Stimulated activated CD4-positive, alpha-beta T cell treated with anti-CD3 and anti-CD28 coated beads, TNF-alpha, amount 100 ng/mL, for 24 hours (primary cell): ENCODE results near the gene PLD6.
A peak's percentile ranks its signal among the peaks of the same experiment; 100 is the strongest.
"Not testable (repeated sequence)": the region's sequence is repeated elsewhere in the genome, so short reads cannot be mapped to it uniquely, and the experiment has no call there.

Source experiments
- DNase-seq, 3 experiments: peaks; one replicate each; pipeline ENCODE4 v3.0.0-alpha.2; 2020; ENCODE audit warnings: low read depth in 3 of 3

PLD6 gene

DNA sequence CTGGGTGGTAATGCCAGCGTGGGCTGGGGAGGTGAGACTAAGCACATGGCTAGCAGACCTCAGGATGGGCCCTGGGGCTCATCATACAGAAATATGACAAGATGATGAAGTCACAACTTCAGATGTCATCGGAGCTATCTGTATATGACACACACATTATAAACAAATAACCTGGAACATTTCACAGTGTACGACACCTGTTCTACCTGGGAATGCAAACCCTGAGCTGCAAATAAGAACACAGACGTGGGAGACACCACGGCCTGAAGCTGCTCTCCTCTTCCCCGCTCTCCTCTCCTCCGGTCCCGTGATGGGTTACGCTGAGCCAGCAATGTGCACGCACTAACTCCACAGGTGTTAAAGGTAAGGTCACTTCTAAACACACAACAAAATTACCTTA lies 4.9 kb downstream of the PLD6 start:
- DNase-seq, result no peak

DNA sequence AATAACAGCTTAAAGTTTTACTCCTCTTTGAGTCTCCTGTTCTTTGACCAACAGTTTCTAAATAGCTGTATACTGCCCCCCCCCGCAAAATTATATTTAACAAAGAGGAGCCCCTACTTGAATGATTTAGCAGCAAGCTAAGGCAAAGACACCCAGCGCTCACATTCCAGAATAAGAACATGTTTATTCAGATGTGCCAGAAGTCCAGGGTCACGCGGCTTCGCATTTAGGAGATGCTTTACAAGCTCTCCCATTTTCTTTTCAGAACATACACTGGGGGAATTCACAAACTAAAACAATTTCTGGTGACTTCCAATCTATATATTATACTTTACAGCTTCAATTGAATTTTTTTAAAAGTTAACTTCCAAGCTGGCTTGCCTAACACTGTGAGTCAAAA lies 5.3 kb downstream of the PLD6 start:
- no peak for DNase-seq

DNA sequence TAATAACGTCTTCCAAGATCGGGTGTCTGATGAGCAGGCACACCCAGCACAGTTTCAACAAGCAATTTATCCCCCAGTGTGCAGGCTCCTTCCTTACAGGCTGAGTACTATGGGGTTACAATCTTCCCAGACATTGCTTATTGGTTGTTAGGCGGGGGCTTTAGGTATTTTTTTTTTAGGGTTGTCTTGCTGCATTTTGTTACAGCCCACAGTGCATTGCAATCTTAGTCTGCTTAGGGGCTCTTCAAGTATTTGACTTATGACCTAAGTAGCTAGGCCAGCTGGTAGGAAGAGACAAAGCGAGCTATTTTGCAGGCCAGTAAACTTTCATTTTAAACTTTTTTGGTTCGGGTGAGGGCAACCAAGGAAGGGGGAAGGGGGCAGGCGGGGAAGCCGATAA lies 5.8 kb downstream of the PLD6 start:
- DNase-seq, result no peak

DNA sequence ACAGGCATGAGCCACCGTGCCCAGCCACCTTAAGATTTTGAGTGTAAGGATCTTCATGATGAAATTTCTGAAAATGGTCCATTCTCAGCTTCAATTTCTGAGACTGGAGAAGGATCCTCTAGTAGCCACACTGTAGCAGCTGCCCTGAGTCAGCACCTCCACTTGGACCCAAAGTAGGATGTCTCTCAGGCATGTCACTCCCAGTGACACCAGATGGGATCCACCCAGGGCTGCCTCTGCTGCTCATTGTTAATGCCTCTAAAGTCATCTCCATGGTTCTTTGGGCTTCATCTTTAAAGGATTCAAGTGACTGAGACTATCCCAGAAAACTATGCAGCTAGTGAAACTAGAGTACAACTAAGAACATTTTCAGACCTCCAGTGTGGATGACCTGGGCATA lies 7.9 kb downstream of the PLD6 start:
- DNase-seq, result no peak

DNA sequence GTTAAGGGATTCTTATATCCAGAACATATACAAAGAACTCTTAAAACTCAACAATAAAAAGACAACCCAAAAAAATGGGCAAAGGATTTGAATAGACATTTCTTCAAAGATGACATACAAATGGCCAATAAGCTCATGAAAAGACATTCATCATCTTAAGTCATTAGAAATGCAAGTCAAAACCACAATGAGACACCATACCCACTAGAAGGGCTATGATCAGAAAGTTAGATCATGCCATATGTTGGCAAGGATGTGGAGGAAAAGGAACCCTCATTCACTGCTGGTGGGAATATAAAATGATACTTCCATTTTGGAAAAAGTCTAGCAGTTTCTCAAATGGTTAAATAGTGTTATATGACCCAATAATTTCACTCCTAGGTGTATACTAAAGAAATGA lies 9.4 kb downstream of the PLD6 start:
- DNase-seq, result no peak

DNA sequence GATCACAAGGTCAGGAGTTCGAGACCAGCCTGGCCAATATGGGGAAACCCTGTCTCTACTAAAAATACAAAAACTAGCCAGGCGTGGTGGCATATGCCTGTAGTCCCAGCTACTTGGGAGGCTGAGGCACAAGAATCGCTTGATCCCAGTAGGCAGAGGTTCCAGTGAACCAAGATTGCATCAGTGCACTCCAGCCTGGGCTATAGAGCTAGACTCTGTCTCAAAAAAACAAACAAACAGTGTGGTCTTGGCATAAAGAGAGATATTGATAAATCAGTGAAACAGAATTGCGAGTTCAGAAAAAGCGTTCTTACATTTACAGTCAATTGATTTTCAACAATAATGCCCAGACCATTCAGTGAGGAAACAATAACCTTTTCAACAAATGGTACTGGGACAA lies 10.7 kb downstream of the PLD6 start:
- not testable (repeated sequence) for DNase-seq

DNA sequence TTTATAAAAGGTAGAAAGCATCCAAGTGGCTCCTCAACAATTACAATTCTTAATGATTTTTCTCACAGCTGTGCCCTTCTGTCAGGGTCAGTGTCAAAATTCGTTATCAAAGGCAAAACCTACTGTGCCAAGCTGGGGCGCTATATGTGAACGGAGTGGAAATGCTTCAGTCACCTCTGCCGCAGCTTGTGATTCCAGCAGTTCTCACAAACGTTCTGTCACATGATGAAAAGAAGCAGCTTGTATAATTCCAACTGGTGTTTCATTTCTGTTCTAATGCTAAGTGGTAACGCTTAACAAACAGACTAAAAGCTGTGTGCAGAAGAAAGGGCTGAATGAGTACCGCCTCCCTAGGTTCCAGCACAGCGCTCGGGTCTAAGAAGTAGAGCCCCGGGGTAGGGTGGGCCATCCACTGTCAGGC lies 14.2 kb downstream of the PLD6 start:
- no peak for DNase-seq

DNA sequence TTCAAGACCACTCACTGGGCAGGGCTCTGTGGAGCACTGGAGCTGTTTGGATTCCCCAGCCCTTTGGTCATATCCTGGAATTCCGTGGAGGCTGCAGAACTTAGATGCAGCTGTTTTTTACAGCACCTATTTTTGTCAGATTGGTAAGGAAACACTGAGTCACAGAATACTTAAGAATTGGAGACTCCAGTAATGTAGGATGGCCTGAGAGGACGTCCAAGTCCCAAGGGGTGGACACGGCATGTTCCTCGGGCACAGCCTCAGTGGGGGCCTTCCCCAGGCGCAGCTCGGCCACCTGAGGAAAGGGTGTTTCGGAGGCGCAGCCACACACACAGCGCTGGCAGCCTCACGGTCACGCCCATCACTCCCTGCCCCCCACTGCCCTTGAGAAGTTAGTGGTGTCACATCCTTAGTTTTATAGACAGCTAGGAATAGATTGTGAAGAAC lies 14.8 kb downstream of the PLD6 start:
- DNase-seq, result no peak

DNA sequence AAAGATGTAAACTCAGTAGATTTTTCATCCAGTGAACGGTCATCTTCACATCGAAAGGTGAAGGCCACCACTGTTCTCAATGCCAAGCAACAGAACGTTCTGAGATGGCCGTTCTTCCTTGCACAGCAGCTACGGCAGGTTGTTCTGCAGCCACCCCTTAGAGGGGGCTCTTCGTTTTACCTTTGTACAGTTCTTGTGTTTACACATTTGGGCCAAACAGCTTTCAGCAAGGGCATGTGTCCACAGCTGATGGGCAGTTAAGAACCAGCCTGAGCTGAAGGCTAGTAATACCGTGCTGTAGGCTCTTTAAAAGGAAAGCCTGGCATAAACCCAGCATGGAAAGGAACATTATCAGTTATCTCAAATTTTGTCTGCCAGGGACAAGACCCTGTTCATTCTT lies 15.9 kb downstream of the PLD6 start:
- DNase-seq, result no peak

DNA sequence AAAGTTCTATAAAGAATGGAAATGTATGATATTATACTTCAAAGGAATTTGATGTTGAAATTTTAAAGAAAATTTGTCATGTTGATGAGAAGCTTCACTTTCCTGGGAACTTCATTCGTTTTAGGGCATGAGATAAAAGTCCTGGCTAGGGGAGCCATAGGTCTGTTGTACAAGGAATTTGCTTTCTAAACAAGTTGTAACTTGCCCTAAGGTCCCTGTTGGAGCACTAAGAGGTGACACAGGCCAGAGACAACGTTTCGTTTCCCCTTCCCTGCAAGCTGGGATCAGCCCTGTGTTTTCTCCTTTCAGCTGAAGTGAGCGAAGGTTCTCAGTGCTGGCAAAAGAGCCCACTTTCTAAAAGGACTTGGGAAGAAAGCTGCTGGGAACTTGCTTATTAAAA lies 16.6 kb downstream of the PLD6 start:
- DNase-seq, result no peak

DNA sequence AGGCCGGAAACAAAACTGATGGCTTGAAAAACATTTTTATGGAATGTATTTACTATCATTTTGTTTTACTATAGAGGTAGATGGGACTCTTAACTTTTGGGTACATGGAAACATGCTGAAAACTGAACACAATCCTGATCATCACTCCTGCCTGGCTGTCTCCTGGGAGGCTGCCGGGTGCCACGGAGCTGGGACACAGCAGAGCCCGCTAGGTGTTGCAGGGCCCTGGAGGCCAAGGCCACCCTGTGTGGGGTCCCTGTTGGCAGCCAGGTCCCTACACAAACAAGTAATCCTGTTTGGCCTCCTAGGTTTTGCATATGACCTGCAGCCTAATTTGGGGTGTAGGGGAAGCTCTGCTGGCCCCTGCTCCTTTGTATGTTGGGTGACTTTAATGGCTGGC lies 17.5 kb downstream of the PLD6 start:
- DNase-seq, result no peak

DNA sequence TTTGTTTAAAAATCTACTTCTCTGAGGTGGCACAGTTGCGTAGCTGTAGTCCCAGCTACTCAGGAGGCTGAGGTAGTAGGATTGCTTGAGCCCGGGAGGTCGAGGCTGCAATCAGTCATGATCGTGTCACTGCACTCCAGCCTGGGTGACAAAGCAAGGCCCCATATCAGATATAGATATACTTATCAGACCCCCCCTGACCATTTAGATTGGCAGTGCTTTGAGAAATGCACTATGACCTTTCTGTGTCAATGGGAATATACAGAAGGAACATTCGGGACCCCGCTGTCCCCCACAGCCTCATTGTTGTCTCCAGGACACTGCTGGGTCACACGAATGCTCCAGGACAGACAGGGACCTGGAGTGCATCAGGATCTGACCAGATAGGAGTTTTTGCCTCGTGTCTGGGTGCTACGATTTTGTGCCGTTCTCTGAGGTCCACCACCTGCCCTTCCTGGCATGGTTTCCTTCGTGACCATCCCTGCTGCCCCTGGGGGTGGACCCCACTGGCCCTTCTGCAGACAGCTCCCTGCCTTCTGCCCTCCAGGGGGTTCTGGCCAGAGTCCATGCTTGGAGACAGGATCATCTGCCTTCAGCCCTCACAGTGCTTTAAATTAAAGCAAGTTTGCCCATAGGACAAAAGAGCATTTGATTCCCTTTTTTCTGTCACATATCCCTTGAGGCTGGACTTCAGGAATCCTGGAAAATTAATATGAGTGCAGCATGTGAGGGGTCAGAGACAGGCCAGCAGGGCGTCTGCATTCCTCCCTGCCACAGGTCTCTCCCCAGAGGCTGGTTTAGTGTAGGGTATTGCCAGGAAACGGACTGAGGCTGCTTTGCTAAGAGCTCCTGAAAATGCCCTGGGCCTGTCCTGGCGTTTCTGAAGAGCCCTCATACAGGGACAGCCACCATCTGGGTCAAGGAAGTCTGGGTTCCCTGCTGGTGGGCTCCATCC lies 19.3 kb downstream of the PLD6 start:
- no peak for DNase-seq

DNA sequence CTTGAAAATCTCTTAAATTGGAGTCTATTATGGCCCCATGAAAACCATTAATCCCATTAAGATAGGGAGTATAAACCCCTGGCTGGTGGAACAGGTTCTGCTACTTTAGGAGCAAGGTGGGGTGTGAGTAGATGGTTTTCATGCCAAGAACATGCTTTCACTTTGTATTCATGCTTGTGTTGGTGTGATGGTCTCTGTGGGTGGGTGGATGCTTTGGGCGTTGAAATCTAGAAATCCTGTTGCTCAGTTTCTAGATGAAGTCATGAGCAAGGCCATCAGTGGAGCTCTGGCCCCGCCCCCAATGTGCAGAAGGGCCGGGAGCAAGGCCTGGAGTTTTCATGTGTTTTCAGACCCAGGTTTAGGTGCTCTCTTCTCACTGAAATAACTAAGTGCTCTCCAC lies 20.1 kb downstream of the PLD6 start:
- DNase-seq, result peak; percentile 26 to 58 (median 36)

DNA sequence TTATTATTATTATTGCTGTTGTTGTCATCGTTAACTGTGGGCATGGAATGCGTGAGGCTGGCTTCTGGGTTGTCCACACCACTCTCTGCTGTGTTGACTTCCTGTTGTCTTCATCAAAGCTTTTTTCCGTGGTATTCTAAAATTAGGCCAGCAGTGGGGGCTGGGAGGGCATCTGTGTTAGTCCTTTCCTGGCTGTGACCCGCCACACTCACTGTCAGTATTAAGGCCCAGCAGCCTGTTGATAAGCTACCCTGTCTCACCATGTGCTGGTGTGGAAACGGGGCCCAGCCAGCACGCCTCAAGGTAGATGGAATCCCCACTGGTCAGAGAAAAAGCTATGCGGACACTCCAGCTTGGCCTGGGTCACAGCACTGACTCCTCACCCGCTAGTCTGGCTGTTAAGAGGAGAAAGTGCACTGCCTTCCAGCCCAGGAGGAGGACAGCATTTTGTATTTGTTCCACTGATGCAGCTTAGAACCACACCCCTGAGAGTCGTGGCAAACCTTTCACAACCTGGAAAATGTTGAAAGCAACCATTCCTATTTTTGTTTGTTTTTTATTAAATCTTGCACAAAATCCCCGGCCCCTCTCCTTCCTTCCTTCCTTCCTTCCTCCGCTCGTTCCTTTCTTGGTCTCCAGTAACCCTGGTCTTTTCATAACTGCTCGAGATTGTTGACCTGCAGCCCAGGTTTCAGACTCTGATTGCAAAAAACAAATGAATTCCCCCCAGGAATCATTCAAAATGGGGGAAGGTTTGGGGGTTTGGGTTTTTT lies 21.0 kb downstream of the PLD6 start:
- not testable (repeated sequence) for DNase-seq

DNA sequence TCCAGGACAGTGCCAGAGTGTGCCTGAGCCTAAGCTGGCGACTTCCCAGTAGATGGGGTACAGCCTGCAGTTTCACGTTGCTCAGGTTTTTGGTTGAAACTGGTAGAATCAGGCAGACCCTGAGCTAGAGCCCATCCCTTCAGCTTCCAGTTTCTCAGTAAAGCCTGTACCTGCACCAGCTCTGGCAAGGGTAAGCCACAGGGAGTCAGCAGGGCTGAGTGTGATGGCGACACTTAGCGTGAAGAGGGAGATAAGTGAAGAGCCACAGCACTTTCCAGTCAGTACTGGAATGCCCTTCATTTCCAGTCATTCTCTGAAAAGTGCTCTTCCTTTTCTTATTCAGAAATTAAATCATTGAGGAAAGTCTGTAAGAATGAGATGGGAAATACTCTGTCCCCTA lies 22.4 kb downstream of the PLD6 start:
- DNase-seq, result no peak

DNA sequence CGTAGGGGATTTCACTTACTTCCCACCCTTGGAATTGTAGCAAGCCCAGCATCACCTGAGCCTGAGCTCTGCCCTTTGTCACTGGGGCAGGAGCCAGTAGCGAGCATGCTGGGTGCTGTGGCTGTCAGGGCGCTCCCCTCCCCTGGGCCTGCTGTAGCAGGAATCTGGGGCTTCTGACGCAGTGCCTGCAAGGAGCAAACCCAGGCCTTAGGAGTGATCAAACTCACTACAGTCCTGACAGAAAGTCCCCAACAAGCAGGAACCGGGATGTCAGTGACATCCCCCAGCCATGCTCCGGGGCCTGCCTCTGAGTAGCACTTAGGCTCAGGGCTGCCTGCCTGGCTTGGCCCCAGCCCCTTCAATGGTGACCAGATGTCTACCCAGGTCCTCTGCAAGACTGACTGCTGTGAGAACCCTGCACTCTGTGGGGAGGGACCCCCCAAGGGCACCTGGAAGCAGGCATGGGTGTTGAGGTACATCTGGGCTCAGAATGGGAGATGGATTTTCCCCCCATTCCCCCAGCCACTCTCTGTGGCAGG lies 23.5 kb downstream of the PLD6 start:
- no peak for DNase-seq

DNA sequence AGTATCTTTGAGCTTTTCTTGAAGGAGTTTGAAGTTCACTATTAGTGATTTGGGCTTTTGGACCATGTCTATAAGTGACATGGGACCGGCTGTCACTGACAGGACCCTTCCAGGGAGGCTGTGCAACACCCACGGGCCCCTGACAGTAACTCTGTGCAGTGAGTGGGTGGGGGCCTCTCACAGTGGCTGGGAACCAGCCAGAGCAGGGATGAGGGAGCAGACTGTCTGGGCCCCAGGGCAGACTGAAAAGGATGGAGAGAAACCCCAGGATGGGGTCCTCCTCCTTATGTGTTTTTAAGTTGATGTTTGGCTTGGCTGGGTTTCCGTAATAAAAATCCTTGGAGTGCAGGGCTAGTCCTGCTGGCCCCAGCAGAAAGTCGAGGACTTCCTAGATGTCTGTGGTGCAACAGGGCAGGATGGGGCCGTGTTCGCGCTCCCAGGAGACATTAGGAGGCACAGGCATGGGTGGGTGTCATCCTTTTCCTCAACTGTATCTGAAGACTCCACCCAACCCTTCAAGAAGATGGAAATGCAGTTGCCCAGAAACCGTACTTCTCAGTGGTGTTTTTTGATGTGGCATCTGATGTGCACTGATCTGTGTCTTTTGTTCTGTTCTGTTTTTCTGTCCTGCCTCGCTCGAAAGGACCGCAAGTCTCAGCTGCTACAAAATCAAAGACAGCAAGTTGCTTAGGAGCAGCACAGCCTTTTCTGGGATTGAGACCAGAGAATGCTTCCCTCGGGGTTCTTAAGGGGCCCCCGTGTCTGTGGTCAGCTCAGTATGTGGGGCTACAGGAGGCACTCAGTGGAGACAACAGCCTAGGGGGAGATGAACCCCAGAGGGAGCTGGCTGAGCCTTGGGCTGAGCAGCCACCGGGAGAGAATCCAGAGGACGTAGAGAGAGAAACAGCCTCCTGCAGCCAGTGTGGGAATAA lies 24.2 kb downstream of the PLD6 start:
- DNase-seq, result no peak

DNA sequence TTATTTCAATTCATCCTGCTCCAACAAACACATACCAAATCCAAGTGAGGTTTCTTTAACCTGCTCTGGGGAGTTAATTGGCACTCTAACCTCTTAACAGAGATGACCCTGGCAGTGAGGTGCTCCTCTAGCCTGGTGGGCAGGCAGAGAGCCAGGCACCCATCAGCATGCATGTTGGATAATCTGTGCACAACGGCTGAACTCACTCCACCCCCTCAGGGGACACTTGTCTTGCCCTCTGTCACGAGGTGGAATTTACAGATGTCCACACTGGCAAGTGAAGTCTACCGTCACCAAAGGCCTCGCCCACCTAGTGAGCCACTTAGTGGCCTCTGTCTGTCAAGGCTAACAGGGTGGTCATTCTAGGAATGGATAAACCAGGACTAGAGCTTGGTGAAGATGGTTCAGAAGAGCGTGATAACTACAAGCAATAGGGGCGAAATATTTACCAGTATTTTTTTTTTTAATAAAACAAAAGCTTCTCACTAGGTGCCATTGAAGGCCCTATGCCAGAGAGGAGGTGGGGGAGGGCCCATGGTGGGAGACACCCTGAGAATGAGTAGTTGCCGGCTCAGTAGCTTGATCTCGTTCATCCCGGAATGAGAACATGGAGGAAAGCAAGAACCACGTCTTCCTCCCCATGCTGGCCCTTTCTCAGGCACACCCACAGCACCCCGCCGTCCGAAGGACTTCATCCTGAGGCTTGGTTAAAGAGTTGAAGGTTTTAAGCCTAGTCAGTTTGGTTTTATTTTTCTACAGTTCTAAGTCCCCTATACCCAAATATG lies 25.2 kb downstream of the PLD6 start:
- DNase-seq, result no peak

DNA sequence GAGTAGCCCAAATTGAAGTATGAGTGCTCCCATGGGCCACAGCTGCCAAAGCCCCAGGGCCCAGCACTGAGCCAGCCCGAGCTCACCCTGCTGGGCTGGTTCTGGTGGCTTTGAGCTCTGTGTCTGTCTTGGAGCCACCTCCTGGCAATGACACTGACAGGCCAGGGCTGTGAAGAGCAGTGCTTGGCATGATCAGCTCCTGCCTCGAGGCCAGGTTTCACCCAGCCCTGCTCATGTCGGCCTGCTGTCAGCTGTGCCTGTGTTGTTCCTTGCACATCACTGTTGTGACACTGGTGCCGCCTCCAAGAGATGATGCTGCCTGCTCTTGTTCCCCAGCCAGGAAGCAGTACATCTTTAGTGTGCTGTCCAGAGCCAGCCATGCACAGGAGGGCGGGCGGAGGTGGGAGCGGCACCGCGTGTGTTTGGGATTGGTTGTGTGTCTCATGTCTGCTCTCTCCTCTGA lies 26.0 kb downstream of the PLD6 start:
- DNase-seq, result no peak

DNA sequence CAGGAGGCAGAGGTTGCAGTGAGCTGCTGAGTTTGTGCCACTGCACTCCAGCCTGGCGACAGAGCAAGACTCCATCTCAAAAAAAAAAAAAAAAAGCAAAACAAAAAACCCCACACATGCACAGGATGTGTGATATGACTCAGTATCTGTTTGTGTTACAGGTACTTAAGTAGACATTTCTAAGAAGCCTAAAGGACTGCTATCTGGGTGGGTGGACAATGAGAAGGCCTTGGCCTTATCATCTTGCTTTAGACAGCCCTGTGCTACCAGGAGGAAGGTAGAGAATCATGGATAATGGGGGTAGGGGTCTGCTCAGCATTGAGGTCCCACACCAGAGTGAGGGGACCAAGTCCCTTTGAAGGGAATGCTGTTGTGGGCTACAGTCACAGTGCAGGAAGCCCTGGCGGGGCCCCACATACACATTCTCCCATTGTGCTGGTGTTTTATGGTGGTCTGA lies 26.7 kb downstream of the PLD6 start:
- no peak for DNase-seq

DNA sequence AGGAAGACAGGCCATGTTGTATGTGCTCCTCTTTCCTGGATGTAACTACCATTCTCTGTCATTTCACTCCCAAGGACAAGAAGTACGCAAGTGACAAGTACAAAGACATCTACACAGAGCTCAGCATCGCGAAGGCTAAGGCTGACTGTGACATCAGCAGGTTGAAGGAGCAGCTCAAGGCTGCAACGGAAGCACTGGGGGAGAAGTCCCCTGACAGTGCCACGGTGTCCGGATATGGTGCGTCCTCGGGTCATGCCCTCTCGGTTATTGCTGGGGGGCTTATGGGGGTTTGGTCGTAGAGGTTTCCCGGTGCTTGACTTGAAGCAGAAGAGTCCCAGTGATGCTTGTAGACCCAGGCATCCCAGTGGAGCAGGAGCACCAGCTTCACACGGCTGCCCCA lies 29.0 kb downstream of the PLD6 start:
- DNase-seq, result no peak
